OCI-LY7 (cell line): Measurements from ENCODE around the gene UBE3D. TPM values are rescaled to one million over a fixed set of nuclear protein-coding genes. Genes with fewer than 3 reads are reported as not detected.

ENCODE experiments used
- BruUV-seq: library from RNA; stranded (reverse); fragments of 400-500 nt; replicated peaks from 2 replicates; lab custom pipeline; 2021; lab: Mats Ljungman, UMichigan
- CTCF ChIA-PET: fragments of 300-600 bp; sonication (Branson Sonifier 250); formaldehyde crosslinking; loops from one replicate; lab custom pipeline; 2022; ENCODE audit warnings: antibody characterized with exemption; ENCODE audit not compliant: unreplicated experiment; lab: Charles Lee
- POLR2A ChIA-PET: fragments of 300-600 bp; sonication (Branson Sonifier 250); formaldehyde crosslinking; loops from one replicate; lab custom pipeline; 2022; ENCODE audit warnings: antibody characterized with exemption; lab: Charles Lee
- DNase-seq: peaks from one replicate; pipeline ENCODE4 v3.0.0-alpha.2; 2015; ENCODE audit warnings: low spot score
- H2AFZ ChIP-seq: fragments of 200-600 bp; sonication (generic), shearing (Covaris generic); 2 replicates; pipeline ENCODE4 v1.6.1; 2014; ENCODE audit warnings: mild to moderate bottlenecking, antibody characterized with exemption, low read length, moderate library complexity
- H3K27ac ChIP-seq: fragments of 200-600 bp; sonication (generic); 2 replicates; pipeline ENCODE4 v1.5.1; 2014; ENCODE audit warnings: mixed run types, low read depth, mild to moderate bottlenecking, moderate library complexity, low read length, inconsistent platforms; ENCODE audit not compliant: poor library complexity, severe bottlenecking
- H3K36me3 ChIP-seq: fragments of 200-600 bp; sonication (generic); 2 replicates; pipeline ENCODE4 v1.6.1; 2014; ENCODE audit warnings: mild to moderate bottlenecking, antibody characterized with exemption, low read length, moderate library complexity, mixed read lengths; ENCODE audit not compliant: insufficient read depth
- H3K4me1 ChIP-seq: fragments of 200-600 bp; sonication (generic); 2 replicates; pipeline ENCODE4 v1.5.1; 2014; ENCODE audit warnings: mild to moderate bottlenecking, low read length; ENCODE audit not compliant: insufficient read depth, poor library complexity, severe bottlenecking
- H3K4me2 ChIP-seq: fragments of 200-600 bp; sonication (generic); 2 replicates; pipeline ENCODE4 v1.6.1; 2014; ENCODE audit warnings: mild to moderate bottlenecking, low read length
- H3K4me3 ChIP-seq: fragments of 200-600 bp; sonication (generic); 2 replicates; pipeline ENCODE4 v1.5.1; 2014; ENCODE audit warnings: mild to moderate bottlenecking, low read depth, low read length; ENCODE audit not compliant: poor library complexity, severe bottlenecking
- H3K79me2 ChIP-seq: fragments of 200-600 bp; sonication (generic); 2 replicates; pipeline ENCODE4 v1.6.1; 2016; ENCODE audit warnings: low read depth, mild to moderate bottlenecking, low read length, moderate library complexity, mixed read lengths; ENCODE audit not compliant: insufficient read depth
- H3K9me2 ChIP-seq: fragments of 200-600 bp; sonication (generic); 2 replicates; pipeline ENCODE4 v1.6.1; 2016; ENCODE audit warnings: mild to moderate bottlenecking, low read length, mixed read lengths; ENCODE audit not compliant: insufficient read depth
- H3K9me3 ChIP-seq: fragments of 200-600 bp; sonication (generic); 2 replicates; pipeline ENCODE4 v1.6.1; 2014; ENCODE audit warnings: mild to moderate bottlenecking, mixed run types, low read length, mixed read lengths
- H4K20me1 ChIP-seq: fragments of 200-600 bp; sonication (generic); 2 replicates; pipeline ENCODE4 v1.6.1; 2014; ENCODE audit warnings: mild to moderate bottlenecking, antibody characterized with exemption, low read length, moderate library complexity, mixed read lengths; ENCODE audit not compliant: insufficient read depth
- CTCF ChIP-seq: fragments of 200-600 bp; sonication (generic); conservative IDR thresholded peaks from 2 replicates; pipeline ENCODE4 v1.5.1; 2014; ENCODE audit warnings: mild to moderate bottlenecking, antibody characterized with exemption, low read length, moderate library complexity, mixed read lengths
- EZH2phosphoT487 ChIP-seq: fragments of 200-600 bp; sonication (generic); IDR thresholded peaks from 2 replicates; pipeline ENCODE4 v1.6.1; 2018; ENCODE audit warnings: low read depth, borderline replicate concordance, mild to moderate bottlenecking, mixed run types, antibody characterized with exemption, low read length, moderate library complexity, mixed read lengths
- intact Hi-C: fragments of 100-400 bp; cut with micrococcal nuclease; formaldehyde crosslinking; loops from one replicate; pipeline ENCODE4 v1.10.0; 2022; ENCODE audit not compliant: unreplicated experiment
- total RNA-seq, 2 experiments: library from RNA; depleted of rRNA in 1 of 2; stranded (reverse); fragments of >200 nt in 1 of 2; shearing (Covaris generic) in 1 of 2; gene quantifications; 2 replicates each; pipeline ENCODE4 v1.2.3, GENCODE V29; 2014 to 2022

Gene UBE3D
- total RNA-seq, 2 experiments from 2014 or later, result 11.0 to 15.1 TPM

- Histone ChIP-seq H3K9me3 (no peaks in the 10 kb centered on the region), H3K27ac (no peak overlapping the region), H3K4me1 (no peaks in the 10 kb centered on the region), H2AFZ (no peak overlapping the region), H3K36me3 (no peaks in the 10 kb centered on the region), H4K20me1 (no peaks in the 10 kb centered on the region), H3K79me2 (no peaks in the 10 kb centered on the region), H3K9me2 (peaks cover 5% of the 10 kb centered on the region; the same call in 1 of the 2 replicates), H3K4me2 (no peak overlapping the region), H3K4me3 (no peak overlapping the region)
- no peak for TF ChIP-seq CTCF
- CTCF ChIA-PET, result no interaction called here
- no peak for DNase-seq
- intact Hi-C loops, result no loop called here
- BruUV-seq, result no TSS peak
- POLR2A ChIA-PET, result no interaction called here
Observed at GRCh38 chr6:82866446-82866845, 199.2 kb downstream of the UBE3D start.

- H3K27ac ChIP-seq, result no peak overlapping the region
- H3K4me3 ChIP-seq, result no peak overlapping the region
- ChIA-PET POLR2A (no interaction called here), CTCF (no interaction called here)
- no peaks in the 10 kb centered on the region for H4K20me1 ChIP-seq
- H3K79me2 ChIP-seq, result no peaks in the 10 kb centered on the region
- no peak overlapping the region for H3K4me2 ChIP-seq
- BruUV-seq, result no TSS peak
- no peaks in the 10 kb centered on the region for H3K36me3 ChIP-seq
- no peaks in the 10 kb centered on the region for H3K9me3 ChIP-seq
- H3K9me2 ChIP-seq, result peaks cover 5% of the 10 kb centered on the region; the same call in 1 of the 2 replicates
- no peak for TF ChIP-seq CTCF
- no peak for TF ChIP-seq EZH2phosphoT487
- no peak overlapping the region for H2AFZ ChIP-seq
- DNase-seq, result no peak
- no peaks in the 10 kb centered on the region for H3K4me1 ChIP-seq
- intact Hi-C loops, result no loop called here
Observed at GRCh38 chr6:82865461-82865860, 200.2 kb downstream of the UBE3D start.

- H4K20me1 ChIP-seq, result no peaks in the 10 kb centered on the region
- no peaks in the 10 kb centered on the region for H3K9me3 ChIP-seq
- H3K36me3 ChIP-seq, result no peaks in the 10 kb centered on the region
- CTCF ChIA-PET, result no interaction called here
- H3K4me3 ChIP-seq, result no peak overlapping the region
- POLR2A ChIA-PET, result no interaction called here
- H2AFZ ChIP-seq, result no peak overlapping the region
- peaks cover 5% of the 10 kb centered on the region; the same call in 1 of the 2 replicates for H3K9me2 ChIP-seq
- H3K4me2 ChIP-seq, result no peak overlapping the region
- H3K27ac ChIP-seq, result no peak overlapping the region
- no peak for TF ChIP-seq EZH2phosphoT487
- no peak for TF ChIP-seq CTCF
- no peak for DNase-seq
- no peaks in the 10 kb centered on the region for H3K79me2 ChIP-seq
- intact Hi-C loops, result no loop called here
- H3K4me1 ChIP-seq, result no peaks in the 10 kb centered on the region
- BruUV-seq, result no TSS peak
Observed at GRCh38 chr6:82863781-82864180, 201.9 kb downstream of the UBE3D start.
